ENCODE results near the gene ETFB.

ETFB gene

DNA sequence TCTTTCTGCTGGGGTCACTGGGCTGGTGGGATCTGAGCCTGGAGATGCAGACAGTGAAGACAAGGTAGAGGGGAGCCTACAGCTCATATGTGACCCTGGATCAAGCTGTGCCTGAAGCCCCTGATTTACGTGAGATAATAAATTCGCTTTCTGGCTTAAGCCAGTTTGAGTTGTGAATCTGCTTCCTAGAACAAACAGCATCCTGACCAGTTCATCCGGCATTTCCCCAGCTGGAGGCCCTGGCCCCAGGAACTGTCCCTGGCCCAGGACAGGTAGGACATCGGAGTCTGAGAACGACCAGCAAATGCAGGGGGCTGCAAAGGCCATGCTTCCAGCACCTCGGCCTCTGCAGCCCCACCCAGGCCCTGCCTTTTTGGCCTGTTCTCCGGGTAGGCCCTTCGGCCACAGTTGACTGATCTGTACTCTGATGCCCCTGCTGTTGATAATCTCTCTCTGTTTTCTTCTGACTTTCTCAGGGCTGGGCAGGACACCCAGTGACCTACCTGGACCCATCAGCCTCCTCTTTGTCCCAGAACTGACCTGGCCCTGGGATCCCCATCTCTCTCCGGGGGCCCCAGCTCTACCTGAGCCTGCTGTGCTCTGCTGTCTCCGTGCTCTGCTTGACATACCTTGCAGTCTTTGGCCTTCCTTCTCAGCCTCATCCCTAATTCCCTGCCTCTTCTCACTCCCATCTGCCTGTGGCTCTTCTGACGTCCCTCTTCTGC lies 14.8 kb downstream of the ETFB start:
- ATAC-seq, result no peak
- DNase-seq, result no peak

DNA sequence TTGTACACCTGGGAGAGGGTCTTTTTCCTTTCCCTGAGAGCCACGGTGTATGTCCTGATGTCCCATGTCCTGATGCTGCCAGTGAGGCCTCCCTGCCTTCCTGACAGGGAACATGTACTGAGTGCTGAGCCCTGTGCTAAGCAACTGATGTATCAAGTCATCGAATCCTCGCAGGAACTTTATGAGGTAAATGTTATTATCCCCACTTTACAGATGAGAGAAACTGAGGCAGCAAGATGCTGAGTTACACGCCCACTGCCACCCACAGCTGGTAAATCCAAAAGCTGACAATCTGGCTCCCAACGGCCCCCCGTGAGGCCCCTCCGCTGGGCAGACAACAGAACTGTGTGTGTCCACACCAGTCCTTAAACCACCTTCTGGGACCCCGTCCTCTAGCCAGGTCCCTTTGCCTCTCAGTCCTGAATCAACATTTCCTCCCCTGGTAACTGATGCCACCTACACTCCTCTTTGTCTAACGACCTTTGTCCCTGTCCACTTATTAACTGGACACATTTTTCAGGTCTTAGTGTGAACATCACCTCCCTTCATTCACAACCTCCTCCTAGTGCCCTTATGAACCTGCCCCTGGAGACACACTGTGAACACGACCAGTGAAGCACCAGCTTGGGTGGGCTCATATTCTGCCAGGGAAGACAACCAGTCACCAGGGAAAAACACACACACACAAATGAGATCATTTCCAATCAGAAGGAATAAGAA lies 18.8 kb downstream of the ETFB start:
- ATAC-seq (no peak), DNase-seq (no peak)

DNA sequence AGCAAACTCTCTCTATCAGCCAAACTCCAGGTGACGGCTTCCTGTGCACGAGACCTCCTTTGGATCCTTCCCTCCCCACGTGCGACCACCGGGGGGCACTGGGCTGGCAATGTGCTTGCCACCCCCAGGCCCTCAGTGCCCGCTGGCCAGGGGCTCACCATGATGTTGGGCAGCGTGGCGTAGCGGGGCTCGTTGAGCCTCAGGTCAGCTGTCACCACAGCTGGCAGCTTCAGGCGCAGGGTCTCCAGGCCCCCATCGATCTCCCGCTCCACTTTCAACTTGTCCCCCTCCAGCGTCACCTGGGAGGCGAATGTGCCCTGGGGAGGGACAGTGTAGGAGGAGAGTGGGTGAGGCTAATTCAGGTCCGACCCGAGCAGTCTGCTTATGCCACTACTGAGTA lies 19.4 kb downstream of the ETFB start:
- ATAC-seq (no peak), DNase-seq (no peak)

DNA sequence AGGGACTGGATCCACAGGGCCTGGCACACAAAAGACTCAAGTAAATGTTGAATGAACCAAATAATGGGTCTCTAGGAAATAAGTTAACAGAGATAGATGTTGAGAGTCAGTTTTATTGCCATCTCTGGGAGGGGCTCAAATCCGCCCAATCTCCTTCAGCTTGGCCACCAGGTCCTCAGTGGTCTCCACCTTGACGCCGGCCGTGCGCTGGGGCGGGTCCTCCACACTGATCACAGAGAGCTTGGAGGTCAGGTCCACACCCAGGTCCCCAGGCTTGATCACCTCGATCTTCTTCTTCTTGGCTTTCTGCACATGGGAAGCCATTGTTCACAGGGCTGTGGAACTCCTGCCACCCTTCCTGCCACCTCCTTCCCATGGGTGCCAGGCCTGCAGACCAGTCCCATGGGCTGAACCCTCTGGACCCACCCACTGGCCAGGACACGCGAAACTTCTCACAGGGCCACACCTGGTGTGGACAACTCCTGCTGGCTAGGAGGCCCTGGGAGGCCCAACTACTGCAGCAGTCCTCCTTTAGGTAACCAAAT lies 21.0 kb downstream of the ETFB start:
- no peak for DNase-seq
- no peak for ATAC-seq

DNA sequence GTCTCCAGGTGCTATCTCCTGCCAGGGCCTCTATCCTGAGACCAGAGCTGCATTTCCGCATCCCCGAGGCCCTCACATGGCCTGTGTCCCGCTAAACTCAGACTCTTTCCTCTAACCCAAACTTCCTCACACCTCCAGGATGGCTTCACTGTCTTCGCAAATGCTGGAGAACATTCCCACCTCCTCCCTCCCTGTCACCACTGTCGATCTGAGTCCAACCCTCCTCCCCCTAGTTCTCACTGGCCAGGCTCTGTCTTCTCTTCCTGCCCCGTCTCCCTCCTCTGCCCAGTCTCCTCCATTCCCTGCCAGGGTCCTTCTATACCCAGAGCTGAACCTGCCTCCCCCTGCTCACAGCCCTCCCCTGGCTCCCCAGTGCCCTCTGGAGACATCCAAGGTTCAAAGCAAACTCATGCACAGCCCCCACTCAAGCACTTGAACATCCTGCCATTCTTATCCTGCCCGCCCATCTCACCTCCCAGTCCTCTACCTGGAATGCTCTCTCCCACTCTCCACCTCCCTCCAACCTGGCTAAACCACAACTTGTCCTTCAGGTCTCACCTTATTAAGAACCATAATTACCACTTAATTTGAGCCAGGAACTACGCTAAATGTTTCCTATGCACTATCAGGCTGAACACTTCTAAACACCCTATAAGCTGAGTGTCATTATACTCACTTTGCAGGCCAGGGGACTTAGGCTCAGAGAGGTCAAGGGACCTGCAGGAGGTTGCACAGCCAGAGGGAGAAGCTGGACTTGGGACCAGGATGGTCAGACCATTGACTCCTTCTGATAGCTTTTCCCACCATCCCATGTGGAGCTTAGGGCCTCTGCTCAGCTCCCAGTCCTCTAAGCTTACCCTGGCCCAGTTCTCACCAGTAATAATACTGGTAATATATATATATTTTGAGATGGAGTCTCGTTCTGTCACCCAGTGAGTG lies 23.3 kb downstream of the ETFB start:
- DNase-seq, result no peak
- no peak for ATAC-seq

DNA sequence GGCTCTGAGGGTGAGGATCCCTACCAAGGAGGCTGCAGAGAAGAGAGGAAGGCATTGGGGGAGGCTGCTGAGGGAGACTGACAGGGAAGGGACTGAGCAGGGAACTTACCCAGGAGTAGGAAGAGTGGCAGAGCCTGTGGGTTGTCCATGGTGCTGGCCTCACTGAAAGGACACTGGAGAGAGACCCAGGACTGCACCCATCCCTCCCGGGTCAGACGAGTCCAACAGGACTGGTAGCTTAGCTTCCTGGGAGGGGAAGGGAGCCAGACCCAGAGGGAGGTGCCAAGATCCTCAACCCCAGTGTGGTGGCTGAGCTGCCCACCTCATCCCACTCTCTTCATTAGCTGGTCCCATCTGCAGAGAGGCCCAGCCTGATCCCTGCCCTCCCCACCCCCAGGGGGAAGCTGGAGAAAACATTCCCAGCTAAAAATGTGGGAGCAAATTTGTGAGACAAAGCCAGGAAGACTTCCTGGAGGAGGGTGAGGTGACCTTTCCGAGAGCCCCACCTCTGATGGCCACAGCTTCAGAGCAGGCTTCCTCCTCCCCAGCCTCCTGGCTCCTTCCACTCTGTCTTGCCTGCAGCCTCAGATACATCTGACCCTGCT lies 24.1 kb downstream of the ETFB start, which contains the start of gene VSIG10L:
Gene VSIG10L (minus strand): TSS at position 164 of the 605 bp plus-strand sequence. CDS start 15 bp downstream, at position 149.
- no peak for ATAC-seq
- DNase-seq, result no peak

DNA sequence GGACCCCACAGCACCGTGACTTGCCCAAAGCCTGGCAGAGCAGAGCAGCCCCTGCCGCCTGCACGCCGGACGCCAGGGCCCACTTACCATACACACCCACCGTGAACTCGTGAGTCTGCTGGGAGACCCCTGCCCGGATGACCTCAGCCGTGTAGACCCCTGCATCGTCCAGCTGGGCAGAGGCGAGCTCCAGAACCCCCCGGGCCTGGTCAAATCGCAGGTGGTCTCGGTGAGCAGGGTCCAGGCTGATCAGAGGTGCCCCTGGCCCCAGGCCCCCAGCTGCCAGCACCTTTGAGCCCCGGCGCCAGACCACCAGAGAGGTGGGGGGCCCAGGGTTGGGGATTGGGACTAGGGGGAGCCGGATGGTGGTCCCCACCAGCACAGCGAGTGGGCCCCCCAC lies 25.1 kb downstream of the ETFB start:
- ATAC-seq (no peak), DNase-seq (no peak)

DNA sequence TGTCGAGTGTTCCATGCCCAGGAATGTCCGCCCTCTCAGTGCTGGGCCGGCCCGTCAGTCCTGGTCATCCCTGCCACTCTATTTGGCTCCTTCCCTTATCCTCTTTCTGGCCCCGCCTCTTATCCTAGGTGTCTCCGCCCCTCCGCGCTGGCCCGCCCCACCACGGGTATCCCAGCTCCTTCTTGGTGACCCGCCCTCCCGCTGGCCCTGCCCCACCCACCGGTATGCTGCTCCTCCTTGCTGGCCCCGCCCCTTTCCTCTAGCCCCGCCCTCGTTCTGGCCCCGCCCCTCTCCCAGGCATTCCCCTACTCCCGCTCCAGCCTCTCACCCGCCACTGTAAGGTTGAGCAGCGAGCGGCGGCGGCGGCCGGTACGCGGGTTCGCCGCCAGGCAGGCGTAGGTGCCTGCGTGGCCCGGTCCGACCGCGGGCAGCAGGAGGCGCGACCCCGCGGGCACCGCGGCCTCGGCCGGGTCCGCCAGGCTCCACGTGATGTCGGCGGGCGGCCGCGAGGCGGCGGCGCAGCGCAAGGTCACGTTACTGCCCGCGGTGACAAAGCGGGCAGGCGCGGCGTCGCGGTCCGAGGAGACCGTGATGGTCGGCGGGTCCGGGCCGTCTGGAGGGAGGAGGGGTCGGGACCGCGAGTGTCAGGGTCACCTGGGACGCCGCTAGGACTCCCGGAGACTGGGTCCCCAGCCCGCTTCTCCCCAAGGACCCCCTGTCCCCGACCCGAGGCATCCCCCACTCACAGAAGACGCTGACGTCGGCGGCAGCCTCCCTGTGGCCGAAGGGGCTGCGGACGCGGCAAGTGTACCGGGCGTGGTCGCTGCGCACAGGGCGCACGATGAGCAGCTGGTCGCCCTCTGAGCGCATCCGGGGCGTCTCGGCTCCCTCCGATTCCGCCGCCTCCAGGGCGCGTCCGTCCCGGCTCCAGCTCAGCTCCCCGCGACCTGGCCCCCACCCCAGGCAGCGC lies 26.2 kb downstream of the ETFB start:
- ATAC-seq (peak; percentile 84), DNase-seq (peak; percentile 98)

DNA sequence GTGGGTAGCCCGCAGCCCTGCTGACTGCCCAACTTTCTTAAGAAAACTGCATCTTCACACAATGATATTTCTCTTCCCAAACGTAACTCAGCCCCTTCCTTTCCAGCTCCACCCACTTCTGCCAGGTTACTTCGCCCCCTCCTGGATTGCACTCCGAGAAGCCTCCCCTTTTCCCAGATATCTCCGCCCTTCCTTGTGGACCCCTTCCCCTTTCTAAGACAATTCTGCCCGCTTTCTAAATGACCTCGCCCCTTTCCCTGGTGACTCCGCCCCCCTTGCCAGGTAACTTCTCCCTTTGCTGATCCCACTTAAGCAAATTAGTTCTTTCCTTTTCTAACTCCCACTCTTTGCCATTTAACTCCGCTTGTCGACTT lies 26.9 kb downstream of the ETFB start:
- no peak for DNase-seq
- ATAC-seq, result no peak

DNA sequence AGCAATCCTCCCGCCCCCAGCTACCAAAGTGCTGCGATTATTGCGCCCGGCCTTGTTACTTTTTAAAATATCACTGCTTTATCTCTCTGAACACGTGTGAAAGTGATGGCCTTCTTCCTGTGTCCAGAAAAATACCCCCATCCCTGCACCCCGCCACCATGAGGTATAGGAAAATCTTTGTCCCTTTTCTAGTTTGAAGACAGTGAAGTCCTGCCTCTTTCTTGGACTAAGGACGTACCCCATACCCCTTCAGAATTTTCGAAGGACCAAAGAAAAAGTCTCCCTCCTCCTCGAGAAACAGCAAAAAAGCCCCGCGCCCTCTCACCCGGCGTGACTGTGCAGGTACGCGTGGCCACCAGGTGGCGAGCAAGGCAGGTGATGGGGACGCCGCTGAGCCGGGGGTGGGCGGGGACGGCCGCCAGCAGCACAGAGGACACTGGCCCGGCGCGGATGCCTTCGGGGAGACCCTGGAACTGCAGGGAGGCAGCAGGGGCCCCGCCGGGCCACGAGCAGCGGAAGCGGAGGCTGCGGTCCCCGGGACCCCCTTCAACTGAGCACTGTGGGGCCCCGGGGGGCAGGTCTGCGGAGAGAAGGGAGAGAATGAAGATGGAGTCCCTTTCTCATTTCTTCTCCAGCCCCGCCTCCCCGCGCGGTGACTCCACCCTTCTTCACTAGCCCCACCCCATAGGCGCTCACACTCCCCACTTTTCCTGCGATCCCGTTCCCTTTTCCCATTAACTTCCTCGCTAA lies 27.4 kb downstream of the ETFB start:
- peak; percentile 79 for ATAC-seq
- DNase-seq, result peak; percentile 93

DNA sequence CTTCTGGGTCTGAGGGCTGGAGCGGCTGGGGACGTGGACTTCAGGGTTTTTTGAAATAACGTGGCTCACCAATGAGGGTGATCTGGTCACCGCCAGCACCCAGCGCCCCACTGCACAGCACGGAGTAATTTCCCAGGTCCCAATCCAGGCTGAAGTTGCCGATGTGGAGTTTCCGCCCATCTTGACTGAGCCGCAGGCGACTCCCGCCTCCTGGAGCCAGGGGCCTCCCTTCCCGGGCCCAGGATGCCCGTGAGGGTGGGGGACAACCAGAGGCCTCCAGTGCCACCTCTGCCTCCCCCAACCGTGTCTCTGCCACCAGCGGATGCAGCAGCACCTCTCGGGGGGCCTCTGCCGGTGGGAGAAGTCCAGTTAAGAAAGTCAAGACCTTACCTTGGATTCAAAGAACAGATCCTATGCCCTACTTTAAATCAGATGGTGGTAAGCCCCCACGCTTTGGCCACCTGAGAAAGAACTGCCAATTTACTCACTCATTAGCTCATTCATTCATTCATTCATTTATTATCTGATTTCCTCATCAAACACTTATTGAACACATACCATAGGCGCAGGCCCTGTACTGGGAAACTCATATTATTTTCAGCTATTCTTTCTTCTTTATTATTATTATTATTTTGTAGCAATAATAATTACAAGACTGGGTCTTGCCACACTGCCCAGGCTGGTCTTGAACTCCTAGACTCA lies 28.2 kb downstream of the ETFB start:
- no peak for DNase-seq
- no peak for ATAC-seq

DNA sequence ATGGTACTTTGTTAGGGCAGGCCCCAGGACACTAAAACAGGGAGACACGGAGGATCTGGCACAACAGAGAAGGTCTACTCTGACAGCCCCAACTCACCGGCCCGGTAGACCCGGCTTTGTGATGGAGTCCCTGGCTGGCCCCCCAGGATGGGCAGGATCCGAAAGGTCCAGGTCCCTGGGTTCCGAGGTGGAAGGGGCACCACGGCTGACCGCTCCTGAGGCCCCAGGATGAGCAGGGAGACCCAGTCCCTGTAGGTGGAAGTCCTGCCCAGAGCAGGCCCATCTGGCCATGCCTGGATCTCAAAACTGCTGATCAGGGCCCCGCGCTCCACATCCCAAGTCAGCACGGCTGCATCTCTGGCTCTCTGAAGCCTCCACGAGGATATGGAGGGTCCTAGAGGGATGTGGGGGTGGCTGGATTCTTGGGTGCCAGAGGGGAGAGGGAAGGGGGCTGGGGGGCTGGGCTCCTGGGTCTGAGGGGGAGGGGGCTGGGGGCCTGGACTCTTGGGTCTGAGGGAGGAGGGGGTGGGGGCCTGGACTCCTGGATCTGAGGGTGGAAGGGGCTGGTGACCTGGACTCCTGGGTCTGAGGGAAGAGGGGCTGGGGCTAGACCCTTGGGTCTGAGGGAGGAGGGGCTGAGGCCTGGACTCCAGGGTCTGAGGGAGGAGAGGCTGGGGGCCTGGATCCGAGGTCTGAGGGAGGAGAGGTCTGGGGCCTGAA lies 28.9 kb downstream of the ETFB start:
- DNase-seq (no peak), ATAC-seq (no peak)

DNA sequence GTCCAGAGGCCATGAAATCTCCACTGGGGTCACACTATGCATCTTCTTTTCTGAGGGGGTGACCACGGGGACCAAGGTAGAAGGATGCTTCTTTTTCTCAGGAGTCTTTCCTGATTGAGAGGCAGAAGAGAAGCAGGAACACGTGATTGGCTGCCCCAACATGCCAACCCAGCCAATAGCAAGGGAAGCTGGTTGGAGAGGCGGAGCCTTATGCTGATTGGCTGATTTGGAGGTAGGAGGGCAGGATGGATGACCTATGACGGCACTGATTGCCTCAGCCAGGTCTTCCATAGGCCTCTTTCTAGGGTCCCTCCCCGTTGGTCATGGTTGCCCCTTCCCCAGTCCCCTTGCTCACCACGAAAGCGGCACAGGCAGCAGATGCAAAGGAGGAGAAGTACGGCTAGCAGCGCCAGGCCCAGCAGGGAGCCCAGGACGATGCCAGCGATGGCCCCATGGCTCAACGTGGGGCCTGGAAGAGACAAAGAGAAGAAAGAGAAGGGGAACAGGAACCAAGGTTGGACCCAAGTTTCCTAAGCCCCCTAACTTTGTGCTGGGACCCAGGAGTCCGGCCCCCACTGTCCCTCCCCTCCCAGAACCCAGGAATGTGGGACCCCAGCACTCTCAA lies 32.2 kb downstream of the ETFB start:
- no peak for DNase-seq
- no peak for ATAC-seq

DNA sequence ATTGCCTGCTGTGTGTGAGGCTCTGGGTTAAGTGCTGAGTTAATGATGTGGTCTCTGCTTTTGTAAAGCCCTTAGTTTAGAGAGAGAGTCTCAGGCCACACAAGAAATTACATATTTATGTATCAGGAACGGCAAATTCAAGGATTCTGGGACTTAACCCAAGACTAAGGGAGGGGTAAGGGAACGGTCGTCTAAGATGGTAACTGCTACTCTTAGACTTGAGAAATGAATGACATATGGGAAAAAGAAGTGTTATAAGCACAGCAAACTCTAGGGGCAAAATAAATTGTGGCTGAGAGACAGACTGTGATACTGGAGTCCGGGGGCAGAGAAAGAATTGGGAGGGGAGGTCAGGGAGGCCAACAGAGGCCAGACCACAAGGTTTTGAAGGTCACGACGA lies 34.5 kb downstream of the ETFB start:
- ATAC-seq (no peak), DNase-seq (no peak)

DNA sequence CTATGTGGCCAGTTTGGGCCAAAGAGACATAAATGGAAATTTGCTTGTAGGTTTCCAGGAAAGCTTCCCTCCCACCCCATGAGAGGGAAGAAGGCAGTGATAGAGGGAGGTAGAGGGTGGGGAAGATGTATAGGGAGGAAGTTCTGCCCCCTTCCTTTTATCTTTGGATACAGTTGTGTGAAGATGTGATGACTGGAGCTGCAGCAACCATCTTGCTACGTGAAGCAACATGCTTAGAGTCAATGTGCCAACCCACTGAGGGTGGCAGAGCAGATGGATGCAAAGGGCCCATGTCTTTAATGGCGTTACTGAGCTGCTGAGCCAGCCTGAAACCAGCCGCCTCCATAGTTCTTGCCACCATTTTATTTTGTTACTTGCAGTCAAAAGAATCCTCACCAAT lies 35.0 kb downstream of the ETFB start:
- DNase-seq (no peak), ATAC-seq (no peak)

DNA sequence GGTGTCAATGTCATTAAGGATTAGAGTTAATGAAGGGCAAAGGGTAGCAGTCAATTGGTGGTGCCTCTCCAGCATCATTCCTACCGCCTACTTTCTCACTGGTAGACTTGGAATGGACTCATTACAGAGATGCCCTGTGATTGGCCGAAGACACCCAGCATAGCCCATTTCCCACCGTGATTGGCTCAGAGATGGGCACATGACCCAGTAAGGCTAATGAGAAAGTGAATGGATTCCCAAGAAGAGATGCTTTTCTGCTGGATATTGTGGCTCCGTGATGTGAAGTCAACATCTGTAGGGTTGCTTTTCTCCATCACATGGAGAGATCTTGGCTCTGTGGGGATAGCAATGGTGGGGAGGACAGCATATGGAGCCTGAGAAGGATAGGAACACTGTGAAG lies 35.8 kb downstream of the ETFB start:
- no peak for ATAC-seq
- DNase-seq, result no peak

DNA sequence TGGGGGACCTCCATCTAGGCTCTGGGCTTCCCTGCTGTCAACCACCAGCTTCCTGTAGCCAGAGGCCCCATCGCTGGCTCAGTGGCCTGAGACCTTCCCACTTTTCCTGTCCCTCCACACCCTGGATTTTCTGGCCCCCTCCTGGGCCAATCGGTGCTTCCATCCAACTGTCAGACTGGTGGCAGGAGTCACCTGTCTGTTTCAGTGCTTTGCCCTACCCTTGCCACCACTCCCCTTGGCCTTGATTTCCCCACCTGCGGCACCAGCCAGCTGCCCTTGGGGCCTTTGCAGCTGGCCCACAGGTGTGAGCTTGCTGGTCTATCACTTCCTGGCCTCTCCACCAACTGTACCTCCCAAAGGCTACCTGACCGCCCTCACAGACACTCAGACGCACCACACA lies 36.8 kb downstream of the ETFB start:
- ATAC-seq, result no peak
- DNase-seq, result no peak

Data from stimulated activated naive CD8-positive, alpha-beta T cell treated with anti-CD3 and anti-CD28 coated beads, Interleukin-15, Interleukin-2, amounts not matched to agents 100 U/mL and 50 U/mL, for 24 hours (primary cell).